M059J (cell line): ENCODE results near the gene PRRC2A. TPM values are rescaled to one million over a fixed set of nuclear protein-coding genes. Genes with fewer than 3 reads are reported as not detected.

Source experiments
- DNase-seq: peaks from one replicate; pipeline ENCODE4 v3.0.0-alpha.2; 2012; ENCODE audit warnings: low read depth
- total RNA-seq: library from RNA; depleted of rRNA; stranded (reverse); fragments of >200 nt; shearing (Covaris generic); gene quantifications from 2 replicates; pipeline ENCODE4 v1.2.3, GENCODE V29; 2014; rRNA removed

The PRRC2A gene
- 71.4 and 121 TPM in 2 replicates for total RNA-seq

- no peak for DNase-seq
These were observed at the start of gene PRRC2A for GRCh38 chr6:31620586-31621319. TSS of gene PRRC2A (plus strand) at chr6:31620715. CDS start at chr6:31622790, 2,075 bp downstream.

GRCh38 chr6:31572041-31572911 lies 48.2 kb upstream of the PRRC2A start, which contains the start of gene LTA:
TSS of gene LTA (plus strand) at chr6:31572289. CDS start at chr6:31572743, 454 bp downstream.
- DNase-seq, result no peak

GRCh38 chr6:31573239-31574105 lies 47.0 kb upstream of the PRRC2A start:
- DNase-seq, result no peak

GRCh38 chr6:31574106-31575061 lies 46.1 kb upstream of the PRRC2A start:
- no peak for DNase-seq

- no peak for DNase-seq
These were observed 45.1 kb upstream of the PRRC2A start, which contains the start of gene TNF for GRCh38 chr6:31575335-31575901. TSS of gene TNF (plus strand) at chr6:31575565. CDS start at chr6:31575742, 177 bp downstream.

GRCh38 chr6:31575952-31576685 lies 44.4 kb upstream of the PRRC2A start:
- no peak for DNase-seq

GRCh38 chr6:31576897-31577578 lies 43.5 kb upstream of the PRRC2A start:
- no peak for DNase-seq

- no peak for DNase-seq
These were observed 42.9 kb upstream of the PRRC2A start for GRCh38 chr6:31577579-31577966.

- DNase-seq, result peak; percentile 50
These were observed 42.1 kb upstream of the PRRC2A start for GRCh38 chr6:31578184-31579118.

GRCh38 chr6:31579119-31579505 lies 41.4 kb upstream of the PRRC2A start:
- DNase-seq, result no peak

GRCh38 chr6:31579546-31580437 lies 40.7 kb upstream of the PRRC2A start:
- no peak for DNase-seq

GRCh38 chr6:31580438-31580740 lies 40.1 kb upstream of the PRRC2A start:
- no peak for DNase-seq

GRCh38 chr6:31580807-31581433 lies 39.6 kb upstream of the PRRC2A start:
- DNase-seq, result peak; percentile 77

- no peak for DNase-seq
These were observed 38.9 kb upstream of the PRRC2A start for GRCh38 chr6:31581434-31582229.

GRCh38 chr6:31582230-31582643 lies 38.3 kb upstream of the PRRC2A start, which contains the start of gene LTB:
TSS of gene LTB (minus strand) at chr6:31582424. CDS start at chr6:31582417, 7 bp downstream.
- DNase-seq, result no peak
